Measurements from ENCODE around the gene CUL5. TPM values are rescaled to one million over a fixed set of nuclear protein-coding genes. Genes with fewer than 3 reads are reported as not detected.

Gene CUL5
- total and polyA plus RNA-seq, 2 of the 4 experiments (the other 2 are of a cell fraction): 8.8 to 31.0 TPM

- Histone ChIP-seq H3K23ac (ENCODE audit: low read depth, low read length) (no peak overlapping the region), H2BK5ac (ENCODE audit: low read depth, low read length, poor library complexity, severe bottlenecking) (no peak overlapping the region), H3K4ac (ENCODE audit: low read depth, low read length) (no peak overlapping the region), H2AFZ (replicated peaks; ENCODE audit: low read length, poor library complexity) (no peak overlapping the region), H3K9ac (ENCODE audit: low read depth, low read length) (no peak overlapping the region), H3K4me2 (ENCODE audit: low read depth, low read length) (no peak overlapping the region), H3K9me3 (ENCODE audit: control insufficient read depth, insufficient read depth, low read length) (no peaks in the 10 kb centered on the region), H3K36me3 (ENCODE audit: control insufficient read depth, insufficient read depth, low read length) (peaks cover 21% of the 10 kb centered on the region), H2BK20ac (ENCODE audit: low read depth, low read length) (no peak overlapping the region), H3K79me1 (ENCODE audit: low read depth in 1 of 2, low read length in 2 of 2) (peaks cover 6% of the 10 kb centered on the region in 2 experiments; a peak in 1 of 4 replicates), H2AK9ac (replicated peaks; ENCODE audit: low read depth, low read length, poor library complexity) (no peak overlapping the region), H4K5ac (ENCODE audit: low read depth, low read length) (no peak overlapping the region), H4K8ac (ENCODE audit: low read depth in 2 of 2, low read length in 2 of 2) (no peak overlapping the region), H2BK15ac (ENCODE audit: low read depth, low read length) (no peak overlapping the region), H3K4me1 (ENCODE audit: control insufficient read depth, insufficient read depth, low read length) (peaks cover 4% of the 10 kb centered on the region; the same call in 1 of the 2 replicates), H3K18ac (ENCODE audit: low read depth, low read length) (no peak overlapping the region), H3K56ac (ENCODE audit: extremely low read depth, insufficient read depth, low read length) (no peak overlapping the region), H3K27ac (ENCODE audit: insufficient read depth, low read length) (no peak overlapping the region), H3K4me3 (ENCODE audit: insufficient read depth, low read depth, low read length) (no peak overlapping the region), H2BK120ac (ENCODE audit: low read depth, low read length) (no peak overlapping the region), H4K91ac (ENCODE audit: insufficient read depth, low read depth, low read length) (no peak overlapping the region), H2AK5ac (ENCODE audit: low read depth, low read length) (no peak overlapping the region), H3K14ac (replicated peaks; ENCODE audit: low read depth, low read length) (no peak overlapping the region), H3K9me1 (ENCODE audit: insufficient read depth, low read length) (peaks cover 3% of the 10 kb centered on the region), H3K27me3 (ENCODE audit: control insufficient read depth, insufficient read depth, low read length) (no peaks in the 10 kb centered on the region), H4K20me1 (ENCODE audit: insufficient read depth, low read length) (no peaks in the 10 kb centered on the region)
- dilution Hi-C loops (cut with HindIII; ENCODE audit: low sequenced_read_pairs, unreplicated experiment) (no loop called here), intact Hi-C loops (cut with micrococcal nuclease) (no loop called here), in situ Hi-C loops (cut with MboI; ENCODE audit: low sequenced_read_pairs) (no loop called here)
- TF ChIP-seq MAFK (IDR thresholded peaks at IDR 0.05; ENCODE audit: low read depth, low read length) (no peak), CHD1 (IDR thresholded peaks at IDR 0.05; ENCODE audit: low read depth, low read length) (no peak), SMC3 (IDR thresholded peaks at IDR 0.05; ENCODE audit: low read depth, low read length) (no peak), ELK1 (IDR thresholded peaks at IDR 0.05; ENCODE audit: borderline replicate concordance, low read depth, low read length) (no peak), RAD21 (IDR thresholded peaks at IDR 0.05; ENCODE audit: low read length) (no peak), MAZ (IDR thresholded peaks at IDR 0.05; ENCODE audit: borderline replicate concordance, low read depth, low read length) (no peak), POLR2A (IDR thresholded peaks at IDR 0.05; ENCODE audit: low read depth, low read length) (no peak), MXI1 (IDR thresholded peaks at IDR 0.05; ENCODE audit: borderline replicate concordance, low read depth, low read length) (no peak), RCOR1 (IDR thresholded peaks at IDR 0.05; ENCODE audit: insufficient replicate concordance, low read length) (no peak), FOS (IDR thresholded peaks at IDR 0.05; ENCODE audit: low read depth, low read length) (no peak), BHLHE40 (IDR thresholded peaks at IDR 0.05; ENCODE audit: low read depth, low read length) (no peak), CTCF (conservative IDR thresholded peaks at IDR 0.05; ENCODE audit: low read depth, low read length) (no peak), USF2 (IDR thresholded peaks at IDR 0.05; ENCODE audit: low read depth, low read length) (no peak), RFX5 (IDR thresholded peaks at IDR 0.05; ENCODE audit: low read depth, low read length) (no peak)
- POLR2A ChIA-PET (ENCODE audit: unreplicated experiment): no interaction called here
- WGBS, 2 experiments (ENCODE audit: extremely low coverage in 2 of 2, insufficient read length in 1 of 2): no CpG with 5 or more reads among the region's 3 CpGs
- CTCF ChIA-PET: no interaction called here
- ATAC-seq (ENCODE audit: low read depth) (no peak), DNase-seq (no peak)
- BruUV-seq (replicated peaks): no TSS peak
Measured at GRCh38 chr11:108097179-108097578, 88.5 kb downstream of the CUL5 start.
